ENCODE measurements around the gene RNF220.

DNA sequence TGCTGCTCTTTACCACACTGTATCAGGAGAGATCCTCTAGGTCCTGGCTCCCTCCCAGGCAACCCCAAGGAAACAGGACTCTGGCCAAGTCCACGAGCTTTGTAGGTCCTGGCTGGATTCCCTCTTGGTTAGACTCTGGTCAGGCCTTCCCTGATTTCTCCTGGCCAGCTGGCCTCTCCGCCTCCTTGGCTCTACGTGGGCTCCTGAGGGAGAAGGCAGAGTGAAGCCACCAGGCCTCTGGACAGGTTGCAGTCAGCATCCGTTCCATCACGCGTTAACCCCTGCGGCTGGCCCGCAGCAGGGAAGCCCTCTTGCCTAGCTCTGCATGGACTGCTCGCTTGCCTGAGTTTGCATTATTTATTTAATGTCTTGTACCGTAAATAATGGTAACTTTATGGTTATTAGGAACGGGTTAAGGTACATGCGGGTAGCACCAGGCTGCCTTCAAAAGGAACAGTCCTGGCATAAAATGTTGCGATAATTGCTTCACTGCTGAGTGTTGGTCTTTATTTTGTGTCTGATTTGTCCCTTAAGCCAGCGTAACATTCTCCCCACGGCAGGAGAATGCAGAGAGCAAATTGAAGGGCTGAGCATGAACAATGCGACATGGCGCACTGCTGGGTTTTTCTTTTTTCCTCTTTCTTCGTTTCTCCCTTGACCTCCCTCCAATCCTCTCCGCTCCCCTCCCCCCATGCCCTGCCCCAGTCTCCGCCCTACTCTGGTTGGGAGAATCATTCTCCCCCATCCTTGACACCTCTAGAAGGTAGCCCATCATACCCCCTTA is 100.3 kb downstream of the RNF220 start:
- TF ChIP-seq, protein P1, sequence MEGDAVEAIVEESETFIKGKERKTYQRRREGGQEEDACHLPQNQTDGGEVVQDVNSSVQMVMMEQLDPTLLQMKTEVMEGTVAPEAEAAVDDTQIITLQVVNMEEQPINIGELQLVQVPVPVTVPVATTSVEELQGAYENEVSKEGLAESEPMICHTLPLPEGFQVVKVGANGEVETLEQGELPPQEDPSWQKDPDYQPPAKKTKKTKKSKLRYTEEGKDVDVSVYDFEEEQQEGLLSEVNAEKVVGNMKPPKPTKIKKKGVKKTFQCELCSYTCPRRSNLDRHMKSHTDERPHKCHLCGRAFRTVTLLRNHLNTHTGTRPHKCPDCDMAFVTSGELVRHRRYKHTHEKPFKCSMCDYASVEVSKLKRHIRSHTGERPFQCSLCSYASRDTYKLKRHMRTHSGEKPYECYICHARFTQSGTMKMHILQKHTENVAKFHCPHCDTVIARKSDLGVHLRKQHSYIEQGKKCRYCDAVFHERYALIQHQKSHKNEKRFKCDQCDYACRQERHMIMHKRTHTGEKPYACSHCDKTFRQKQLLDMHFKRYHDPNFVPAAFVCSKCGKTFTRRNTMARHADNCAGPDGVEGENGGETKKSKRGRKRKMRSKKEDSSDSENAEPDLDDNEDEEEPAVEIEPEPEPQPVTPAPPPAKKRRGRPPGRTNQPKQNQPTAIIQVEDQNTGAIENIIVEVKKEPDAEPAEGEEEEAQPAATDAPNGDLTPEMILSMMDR (IDR thresholded peaks at IDR 0.05), result no peak
- TF ChIP-seq POLR2A (IDR thresholded peaks at IDR 0.05), result no peak

All from uterus (tissue), 2 donors.